HFF-Myc (cell line): ENCODE results near the gene ELOVL3.
"Not testable (repeated sequence)": the region's sequence is repeated elsewhere in the genome, so short reads cannot be mapped to it uniquely, and the experiment has no call there.

Source experiments
- DNase-seq: peaks from one replicate; pipeline ENCODE4 v3.0.0-alpha.2; 2011; ENCODE audit warnings: low read depth; ENCODE audit errors: extremely low read depth
- H3K4me3 ChIP-seq: replicated peaks from 2 replicates; pipeline ENCODE4 v1.5.1; 2011; ENCODE audit warnings: low read depth, mild to moderate bottlenecking, control low read depth, low read length
- CTCF ChIP-seq: IDR thresholded peaks from 2 replicates; pipeline ENCODE4 v1.5.1; 2012; ENCODE audit warnings: mild to moderate bottlenecking, low read depth, low read length, control low read depth; ENCODE audit errors: missing control alignments

ELOVL3 gene

GRCh38 chr10:102208311-102209035, 17.6 kb upstream of the ELOVL3 start:
- no peak for TF ChIP-seq CTCF
- no peak overlapping the region for H3K4me3 ChIP-seq
- no peak for DNase-seq

DNA sequence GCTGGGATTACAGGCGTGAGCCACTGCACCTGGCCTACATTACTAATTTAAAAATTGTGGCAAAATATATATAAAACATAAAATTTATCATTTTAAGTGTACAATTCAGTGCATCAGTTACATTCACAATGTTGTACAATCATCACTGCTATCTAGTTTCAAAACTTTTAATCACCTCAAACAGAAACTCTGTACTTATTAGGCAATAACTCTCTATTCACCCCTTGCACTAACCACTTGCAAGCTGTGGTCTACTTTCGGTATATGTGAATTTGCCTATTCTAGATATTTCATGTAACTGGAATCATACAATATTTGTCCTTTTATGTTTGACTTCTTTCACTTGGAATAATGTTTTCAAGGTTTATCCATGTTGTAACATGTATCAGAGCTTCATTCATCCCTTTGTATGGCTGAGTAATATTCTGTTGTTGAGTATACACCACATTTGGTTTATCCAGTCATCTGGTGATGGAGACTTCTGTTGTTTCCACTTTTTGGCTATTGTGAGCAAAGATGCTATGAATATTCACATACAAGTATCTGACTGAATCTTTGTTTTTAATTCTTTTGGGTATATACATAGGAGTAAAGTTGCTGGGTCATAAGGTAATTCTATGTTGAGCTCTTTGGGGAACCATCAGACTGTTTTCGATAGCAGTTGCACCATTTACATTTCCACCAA, 14.3 kb upstream of the ELOVL3 start:
- no peak overlapping the region for H3K4me3 ChIP-seq
- DNase-seq: no peak
- TF ChIP-seq CTCF: no peak

DNA sequence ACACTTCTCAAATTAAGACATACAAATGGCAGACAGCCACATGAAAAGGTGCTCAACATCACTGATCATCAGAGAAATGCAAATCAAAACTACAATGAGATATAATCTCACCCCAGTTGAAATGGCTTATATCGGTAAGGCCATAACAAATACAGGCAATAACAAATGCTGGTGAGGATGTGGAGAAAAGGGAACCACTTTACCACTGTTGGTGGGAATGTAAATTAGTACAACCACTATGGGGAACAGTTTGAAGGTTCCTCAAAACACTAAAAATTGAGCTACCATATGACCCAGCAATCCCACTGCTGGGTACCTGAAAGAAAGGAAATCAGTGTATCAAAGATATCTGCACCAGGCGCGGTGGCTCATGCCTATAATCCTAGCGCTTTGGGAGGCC, 12.5 kb upstream of the ELOVL3 start:
- DNase-seq, H3K4me3 ChIP-seq: not testable (repeated sequence)

- no peak for DNase-seq
- no peak for TF ChIP-seq CTCF
Observed at GRCh38 chr10:102219370-102219769, 6.7 kb upstream of the ELOVL3 start.

DNA sequence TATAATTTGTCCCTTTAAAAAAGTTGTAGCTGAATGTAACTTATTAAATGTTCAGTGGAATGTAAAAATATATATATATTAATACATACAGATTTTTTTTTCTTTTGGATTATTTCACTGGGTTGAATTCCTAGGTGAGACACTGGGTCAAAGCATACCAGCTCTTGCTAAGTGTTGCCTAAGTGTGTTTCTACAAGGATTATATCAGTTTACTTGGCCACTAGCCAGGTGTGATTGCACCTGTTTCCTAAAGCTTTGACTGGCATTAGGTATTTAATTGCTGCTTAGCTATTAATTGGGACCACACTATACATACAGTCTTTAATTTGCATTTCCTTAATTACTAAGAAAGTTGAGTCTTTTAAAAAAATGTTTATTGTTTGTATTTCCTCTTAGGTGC, 5.5 kb upstream of the ELOVL3 start:
- H3K4me3 ChIP-seq: no peak overlapping the region
- TF ChIP-seq CTCF: no peak
- DNase-seq: no peak

More at GRCh38 chr10:102219370-102219769, 6.7 kb upstream of the ELOVL3 start:
- H3K4me3 ChIP-seq: no peak overlapping the region

- DNase-seq: no peak
- TF ChIP-seq CTCF: no peak
- H3K4me3 ChIP-seq: no peak overlapping the region
Observed at GRCh38 chr10:102222797-102223196, 3.3 kb upstream of the ELOVL3 start.

DNA sequence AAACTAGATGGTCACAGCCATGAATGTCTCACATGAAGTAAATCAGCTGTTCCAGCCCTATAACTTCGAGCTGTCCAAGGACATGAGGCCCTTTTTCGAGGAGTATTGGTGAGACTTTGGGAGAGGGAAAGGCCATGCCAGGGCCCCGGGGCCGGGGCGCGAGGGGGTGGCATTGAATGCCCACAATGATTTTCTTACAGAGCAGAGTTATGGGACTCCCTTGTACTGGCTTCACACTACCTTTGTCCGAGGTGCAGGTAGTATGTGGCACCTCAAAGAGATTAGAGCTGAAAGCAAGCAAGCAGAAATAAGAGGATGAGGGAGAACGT, 407 bp downstream of the ELOVL3 start:
- no peak for TF ChIP-seq CTCF
- H3K4me3 ChIP-seq: no peak overlapping the region
- no peak for DNase-seq
